H9 (cell line): ENCODE results near the gene UTS2B. TPM values are rescaled to one million over a fixed set of nuclear protein-coding genes. Genes with fewer than 3 reads are reported as not detected.

Source experiments
- DNase-seq: peaks from one replicate; pipeline ENCODE4 v3.0.0-alpha.2; 2017
- H2AFZ ChIP-seq: one replicate; pipeline ENCODE4 v1.6.1; 2013; ENCODE audit warnings: mild to moderate bottlenecking, low read length, control low read depth, moderate library complexity
- H2AK5ac ChIP-seq: 2 replicates; pipeline ENCODE4 v1.6.1; 2013; ENCODE audit warnings: low read length, control low read depth, mixed read lengths; ENCODE audit not compliant: insufficient read length
- H2BK120ac ChIP-seq: one replicate; pipeline ENCODE4 v1.6.1; 2013; ENCODE audit warnings: low read depth, mild to moderate bottlenecking, low read length, control low read depth, inconsistent platforms; ENCODE audit not compliant: poor library complexity, severe bottlenecking
- H2BK12ac ChIP-seq: 2 replicates; pipeline ENCODE4 v1.6.1; 2013; ENCODE audit warnings: low read length, control low read depth, mixed read lengths, low read depth; ENCODE audit not compliant: insufficient read length
- H2BK15ac ChIP-seq: 2 replicates; pipeline ENCODE4 v1.6.1; 2013; ENCODE audit warnings: low read depth, low read length, control low read depth
- H2BK20ac ChIP-seq: one replicate; pipeline ENCODE4 v1.6.1; 2013; ENCODE audit warnings: low read depth, mild to moderate bottlenecking, low read length, control low read depth, inconsistent platforms; ENCODE audit not compliant: poor library complexity, severe bottlenecking
- H2BK5ac ChIP-seq: 2 replicates; pipeline ENCODE4 v1.6.1; 2013; ENCODE audit warnings: low read length, control low read depth, mixed read lengths; ENCODE audit not compliant: insufficient read length
- H3K14ac ChIP-seq: 2 replicates; pipeline ENCODE4 v1.6.1; 2013; ENCODE audit warnings: low read length, control low read depth; ENCODE audit not compliant: insufficient read depth
- H3K18ac ChIP-seq: 2 replicates; pipeline ENCODE4 v1.6.1; 2013; ENCODE audit warnings: low read depth, mild to moderate bottlenecking, mixed read lengths, low read length, control low read depth; ENCODE audit not compliant: insufficient read length
- H3K23ac ChIP-seq: 2 replicates; pipeline ENCODE4 v1.6.1; 2013; ENCODE audit warnings: low read length, control low read depth, mixed read lengths, low read depth; ENCODE audit not compliant: insufficient read length
- H3K23me2 ChIP-seq: 2 replicates; pipeline ENCODE4 v1.6.1; 2013; ENCODE audit warnings: low read depth, mild to moderate bottlenecking, mixed read lengths, low read length, control low read depth; ENCODE audit not compliant: insufficient read length, poor library complexity, severe bottlenecking
- H3K27ac ChIP-seq: 2 replicates; pipeline ENCODE4 v1.5.1; 2013; ENCODE audit warnings: low read length, control low read depth, mixed read lengths, low read depth; ENCODE audit not compliant: insufficient read length
- H3K27me3 ChIP-seq: 2 replicates; pipeline ENCODE4 v1.6.1; 2013; ENCODE audit warnings: low read length, control low read depth, inconsistent platforms; ENCODE audit not compliant: insufficient read depth
- H3K4ac ChIP-seq: 2 replicates; pipeline ENCODE4 v1.6.1; 2013; ENCODE audit warnings: low read depth, mild to moderate bottlenecking, control low read depth, inconsistent platforms, low read length, moderate library complexity
- H3K4me1 ChIP-seq: 2 replicates; pipeline ENCODE4 v1.6.1; 2013; ENCODE audit warnings: low read length, control low read depth, inconsistent platforms; ENCODE audit not compliant: insufficient read depth
- H3K4me2 ChIP-seq: 2 replicates; pipeline ENCODE4 v1.6.1; 2013; ENCODE audit warnings: low read length, control low read depth, mixed read lengths; ENCODE audit not compliant: insufficient read length, insufficient read depth
- H3K56ac ChIP-seq: 2 replicates; pipeline ENCODE4 v1.6.1; 2013; ENCODE audit warnings: low read depth, mild to moderate bottlenecking, mixed read lengths, low read length, control low read depth; ENCODE audit not compliant: insufficient read length
- H3K79me1 ChIP-seq: 2 replicates; pipeline ENCODE4 v1.6.1; 2013; ENCODE audit warnings: low read depth, mild to moderate bottlenecking, moderate library complexity, low read length, control low read depth, inconsistent platforms; ENCODE audit not compliant: insufficient read depth, poor library complexity, severe bottlenecking
- H3K79me2 ChIP-seq: 2 replicates; pipeline ENCODE4 v1.6.1; 2013; ENCODE audit warnings: low read length, control low read depth, inconsistent platforms; ENCODE audit not compliant: insufficient read depth
- H3K9ac ChIP-seq: 2 replicates; pipeline ENCODE4 v1.6.1; 2013; ENCODE audit warnings: low read length, control low read depth, mixed read lengths; ENCODE audit not compliant: insufficient read length; ENCODE audit errors: extremely low read depth
- H3K9me3 ChIP-seq: one replicate; pipeline ENCODE4 v1.6.1; 2013; ENCODE audit warnings: low read depth, low read length, inconsistent platforms; ENCODE audit not compliant: control insufficient read depth
- H3T11ph ChIP-seq: one replicate; pipeline ENCODE4 v1.6.1; 2013; ENCODE audit warnings: mild to moderate bottlenecking, low read length, control low read depth, inconsistent platforms
- H4K20me1 ChIP-seq: one replicate; pipeline ENCODE4 v1.6.1; 2013; ENCODE audit not compliant: control insufficient read depth, insufficient read length, insufficient read depth
- H4K5ac ChIP-seq: 2 replicates; pipeline ENCODE4 v1.6.1; 2013; ENCODE audit warnings: low read depth, mild to moderate bottlenecking, mixed read lengths, low read length, control low read depth; ENCODE audit not compliant: insufficient read length
- H4K8ac ChIP-seq: replicated peaks from 2 replicates; pipeline ENCODE4 v1.6.1; 2013; ENCODE audit warnings: low read length, control low read depth, mixed read lengths, low read depth; ENCODE audit not compliant: insufficient read length
- H4K91ac ChIP-seq: 2 replicates; pipeline ENCODE4 v1.6.1; 2013; ENCODE audit warnings: low read depth, mild to moderate bottlenecking, moderate library complexity, mixed read lengths, low read length, control low read depth; ENCODE audit not compliant: insufficient read length
- H3K27ac Mint-ChIP-seq, 3 experiments: 2 replicates in 2 of 3; 3 replicates in 1 of 3; pipeline ENCODE4 v1.8.0; 2020 to 2021; ENCODE audit warnings: mixed read lengths in 3 of 3, mild to moderate bottlenecking in 1 of 3, moderate library complexity in 1 of 3
- H3K27me3 Mint-ChIP-seq: 2 replicates; pipeline ENCODE4 v1.8.0; 2021; ENCODE audit warnings: low read depth, mild to moderate bottlenecking, moderate library complexity, mixed read lengths
- H3K36me3 Mint-ChIP-seq, 3 experiments: 2 replicates in 2 of 3; 3 replicates in 1 of 3; pipeline ENCODE4 v1.8.0; 2020 to 2021; ENCODE audit warnings: low read depth in 3 of 3, mixed read lengths in 3 of 3; ENCODE audit not compliant: insufficient read depth in 1 of 3
- H3K4me1 Mint-ChIP-seq, 2 experiments: 2 replicates each; pipeline ENCODE4 v1.8.0; 2020; ENCODE audit warnings: mixed read lengths in 2 of 2
- H3K4me3 Mint-ChIP-seq, 2 experiments: 2 replicates in 1 of 2; 3 replicates in 1 of 2; pipeline ENCODE4 v1.8.0; 2020 to 2021; ENCODE audit warnings: mild to moderate bottlenecking in 2 of 2, mixed read lengths in 2 of 2, moderate library complexity in 1 of 2
- H3K9me3 Mint-ChIP-seq, 2 experiments: 2 replicates in 1 of 2; 3 replicates in 1 of 2; pipeline ENCODE4 v1.8.0; 2020; ENCODE audit warnings: mild to moderate bottlenecking in 2 of 2, mixed read lengths in 2 of 2, moderate library complexity in 1 of 2
- WGBS: extraction: QIAGEN DNeasy Blood & Tissue Kit; methylation state at CpG from one replicate; pipeline ENCODE4 v1.1.7; 2013; ENCODE audit warnings: missing lambda C conversion rate, low lambda C conversion rate, mixed read lengths; ENCODE audit not compliant: insufficient read length; ENCODE audit errors: extremely low coverage; 5-methylcytosine and 5-hydroxymethylcytosine counted together
- total RNA-seq: library from RNA; stranded (reverse); gene quantifications from 2 replicates; pipeline ENCODE4 v1.2.1, GENCODE V29; 2021
- TF ChIP-seq, protein P1 (sequence below): fragments of 200-600 bp; sonication (generic); conservative IDR thresholded peaks from 3 replicates; pipeline ENCODE4 v1.8.0; 2021; ENCODE audit warnings: antibody characterized with exemption, mild to moderate bottlenecking

The UTS2B gene
- total RNA-seq, 1 experiment from 2014 or later = 0.09 TPM

DNA sequence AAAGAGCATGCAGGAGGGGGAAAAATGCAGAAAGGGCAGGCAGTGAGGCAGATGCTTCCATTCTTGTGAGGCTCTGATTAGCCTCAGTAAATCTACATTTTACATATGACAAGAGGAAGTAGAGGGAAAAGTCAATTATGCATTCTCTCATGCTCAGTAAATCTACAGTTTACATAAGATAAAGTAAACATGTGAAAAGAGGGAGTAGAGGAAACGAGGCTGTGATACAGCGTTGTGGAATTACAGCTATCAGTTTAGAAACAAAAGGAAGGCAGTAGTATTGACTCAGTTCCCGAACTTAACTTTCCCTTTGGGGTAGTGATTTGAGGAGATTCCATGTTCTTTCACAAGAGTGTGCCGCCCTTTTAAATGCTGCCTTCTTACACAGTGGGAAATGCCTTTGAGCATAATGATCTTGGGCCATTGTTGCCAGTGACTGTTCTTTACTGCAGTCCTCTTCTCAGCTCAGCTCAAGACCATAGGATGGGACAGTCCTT lies 92.0 kb downstream of the UTS2B start:
- WGBS = no CpG with 5 or more reads among the region's 4 CpGs
- no peak overlapping the region for H3K18ac ChIP-seq
- Mint-ChIP-seq H3K27me3 (no peaks in the 10 kb centered on the region), H3K27ac (peak overlapping the region; percentile 56 to 85 (median 61); a peak in 5 of 7 replicates), H3K4me1 (peaks cover 50 to 54% of the 10 kb centered on the region in 2 experiments), H3K4me3 (no peak overlapping the region), H3K9me3 (no peaks in the 10 kb centered on the region), H3K36me3 (no peaks in the 10 kb centered on the region)
- no peak overlapping the region for H4K5ac ChIP-seq
- no peak overlapping the region for H4K91ac ChIP-seq
- no peak overlapping the region for H2BK15ac ChIP-seq
- H3K23me2 ChIP-seq = no peaks in the 10 kb centered on the region
- no peak overlapping the region for H2AFZ ChIP-seq
- no peak overlapping the region for H2AK5ac ChIP-seq
- H3K4me2 ChIP-seq = no peak overlapping the region
- H3K79me1 ChIP-seq = no peaks in the 10 kb centered on the region
- no peaks in the 10 kb centered on the region for H3K27me3 ChIP-seq
- DNase-seq = no peak
- no peak overlapping the region for H2BK20ac ChIP-seq
- H4K20me1 ChIP-seq = no peaks in the 10 kb centered on the region
- H4K8ac ChIP-seq = no peak overlapping the region
- no peak overlapping the region for H3K9ac ChIP-seq
- no peak overlapping the region for H3T11ph ChIP-seq
- no peak overlapping the region for H3K56ac ChIP-seq
- H3K4ac ChIP-seq = no peak overlapping the region
- H3K27ac ChIP-seq = peak overlapping the region; percentile 9
- no peaks in the 10 kb centered on the region; the same call in 1 of the 2 replicates for H3K4me1 ChIP-seq
- no peak overlapping the region for H2BK120ac ChIP-seq
- H3K79me2 ChIP-seq = no peaks in the 10 kb centered on the region
- H3K23ac ChIP-seq = no peak overlapping the region
- H3K14ac ChIP-seq = no peak overlapping the region
- H3K9me3 ChIP-seq = no peaks in the 10 kb centered on the region
- H2BK5ac ChIP-seq = no peak overlapping the region
- no peak overlapping the region for H2BK12ac ChIP-seq
- TF ChIP-seq, protein P1, sequence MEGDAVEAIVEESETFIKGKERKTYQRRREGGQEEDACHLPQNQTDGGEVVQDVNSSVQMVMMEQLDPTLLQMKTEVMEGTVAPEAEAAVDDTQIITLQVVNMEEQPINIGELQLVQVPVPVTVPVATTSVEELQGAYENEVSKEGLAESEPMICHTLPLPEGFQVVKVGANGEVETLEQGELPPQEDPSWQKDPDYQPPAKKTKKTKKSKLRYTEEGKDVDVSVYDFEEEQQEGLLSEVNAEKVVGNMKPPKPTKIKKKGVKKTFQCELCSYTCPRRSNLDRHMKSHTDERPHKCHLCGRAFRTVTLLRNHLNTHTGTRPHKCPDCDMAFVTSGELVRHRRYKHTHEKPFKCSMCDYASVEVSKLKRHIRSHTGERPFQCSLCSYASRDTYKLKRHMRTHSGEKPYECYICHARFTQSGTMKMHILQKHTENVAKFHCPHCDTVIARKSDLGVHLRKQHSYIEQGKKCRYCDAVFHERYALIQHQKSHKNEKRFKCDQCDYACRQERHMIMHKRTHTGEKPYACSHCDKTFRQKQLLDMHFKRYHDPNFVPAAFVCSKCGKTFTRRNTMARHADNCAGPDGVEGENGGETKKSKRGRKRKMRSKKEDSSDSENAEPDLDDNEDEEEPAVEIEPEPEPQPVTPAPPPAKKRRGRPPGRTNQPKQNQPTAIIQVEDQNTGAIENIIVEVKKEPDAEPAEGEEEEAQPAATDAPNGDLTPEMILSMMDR = no peak
